GM18870 (cell line): ENCODE measurements around the gene ZNF212.

Experiments used
- ATAC-seq: cut with Tn5 transposase; IDR thresholded peaks from one replicate; pipeline ENCODE4 v1.9.1; 2021; ENCODE audit warnings: moderate library complexity; ENCODE audit not compliant: unreplicated experiment

Gene ZNF212

DNA sequence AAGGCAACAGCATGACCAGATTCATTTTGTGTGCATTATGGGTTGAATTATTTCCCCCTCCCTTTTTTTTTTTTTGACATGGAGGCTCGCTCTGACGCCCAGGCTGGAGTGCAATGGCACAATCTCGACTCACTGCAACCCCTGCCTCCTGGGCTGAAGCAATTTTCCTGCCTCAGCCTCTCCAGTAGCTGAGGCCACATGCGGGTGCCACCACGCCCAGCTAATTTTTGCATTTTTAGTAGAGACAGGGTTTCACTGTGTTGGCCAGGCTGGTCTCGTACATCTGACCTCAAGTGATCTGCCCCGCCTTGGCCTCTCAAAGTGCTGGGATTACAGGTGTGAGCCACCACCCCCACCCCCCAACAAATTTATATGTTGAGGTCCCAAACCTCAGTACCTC, 64.6 kb downstream of the ZNF212 start:
- no peak for ATAC-seq
